Hepatocyte (in vitro differentiated cells): ENCODE data around the gene PPDPF. TPM values are rescaled to one million over a fixed set of nuclear protein-coding genes. Genes with fewer than 3 reads are reported as not detected.

ENCODE experiments used
- DNase-seq: peaks from one replicate; pipeline ENCODE4 v3.0.0-alpha.2; 2016; ENCODE audit warnings: low spot score
- H2AFZ ChIP-seq: fragments of 200-600 bp; sonication (generic); 2 replicates; pipeline ENCODE4 v1.6.0; 2016; ENCODE audit warnings: antibody characterized with exemption, mild to moderate bottlenecking
- H3K27ac ChIP-seq: fragments of 200-600 bp; sonication (generic); 2 replicates; pipeline ENCODE4 v1.5.1; 2016; ENCODE audit warnings: mild to moderate bottlenecking
- H3K27me3 ChIP-seq: fragments of 200-600 bp; sonication (generic); 2 replicates; pipeline ENCODE4 v1.6.1; 2016
- H3K36me3 ChIP-seq: fragments of 200-600 bp; sonication (generic); replicated peaks from 2 replicates; pipeline ENCODE4 v1.5.1; 2016; ENCODE audit warnings: low read depth; ENCODE audit not compliant: insufficient read depth
- H3K4me1 ChIP-seq: fragments of 200-600 bp; sonication (generic); 2 replicates; pipeline ENCODE4 v1.5.1; 2016; ENCODE audit warnings: mild to moderate bottlenecking, moderate library complexity; ENCODE audit not compliant: insufficient read depth
- H3K4me2 ChIP-seq: fragments of 200-600 bp; sonication (generic); 2 replicates; pipeline ENCODE4 v1.6.0; 2016
- H3K4me3 ChIP-seq: fragments of 200-600 bp; sonication (generic); 2 replicates; pipeline ENCODE4 v1.5.1; 2016; ENCODE audit warnings: mild to moderate bottlenecking
- H3K79me2 ChIP-seq: fragments of 200-600 bp; sonication (generic); 2 replicates; pipeline ENCODE4 v1.6.0; 2017; ENCODE audit warnings: mild to moderate bottlenecking
- H3K9me2 ChIP-seq: fragments of 200-600 bp; sonication (generic); replicated peaks from 2 replicates; pipeline ENCODE4 v1.6.0; 2017; ENCODE audit warnings: mild to moderate bottlenecking; ENCODE audit not compliant: insufficient read depth
- H3K9me3 ChIP-seq: fragments of 200-600 bp; sonication (generic); 2 replicates; pipeline ENCODE4 v1.5.1; 2016; ENCODE audit warnings: low read depth, mild to moderate bottlenecking
- H4K20me1 ChIP-seq: fragments of 200-600 bp; sonication (generic); 2 replicates; pipeline ENCODE4 v1.6.0; 2016; ENCODE audit warnings: mild to moderate bottlenecking; ENCODE audit not compliant: insufficient read depth, poor library complexity, severe bottlenecking
- EZH2 ChIP-seq: fragments of 200-600 bp; sonication (generic); IDR thresholded peaks from 2 replicates; pipeline ENCODE4 v1.6.1; 2016; ENCODE audit warnings: antibody characterized with exemption, mild to moderate bottlenecking, borderline replicate concordance
- EZH2phosphoT487 ChIP-seq: fragments of 200-600 bp; sonication (generic); IDR thresholded peaks from one replicate; pipeline ENCODE4 v1.6.1; 2018; ENCODE audit warnings: antibody characterized with exemption, mild to moderate bottlenecking, low read depth, moderate library complexity; ENCODE audit not compliant: unreplicated experiment, severe bottlenecking
- WGBS: methylation state at CpG from one replicate; pipeline ENCODE4 v1.1.6; 2016; ENCODE audit warnings: low lambda C conversion rate; ENCODE audit errors: missing lambda C conversion rate; 5-methylcytosine and 5-hydroxymethylcytosine counted together
- polyA plus RNA-seq: library from polyadenylated mRNA; unstranded; fragments of >200 nt; fragmentation: Nextera tagmentation; extraction: Ambion mirVana; gene quantifications from 2 replicates; pipeline ENCODE4 v1.2.1, GENCODE V29; 2016
- total RNA-seq: library from RNA; depleted of rRNA; stranded (reverse); fragments of >200 nt; gene quantifications from 2 replicates; pipeline ENCODE4 v1.2.3, GENCODE V29; 2014
- TF ChIP-seq, protein P1 (sequence below): fragments of 200-600 bp; sonication (generic); IDR thresholded peaks from 2 replicates; pipeline ENCODE4 v1.5.1; 2016; ENCODE audit warnings: antibody characterized with exemption, mild to moderate bottlenecking; ENCODE audit not compliant: poor library complexity

Gene PPDPF
- total and polyA plus RNA-seq, 2 experiments from 2014 or later, result 55.1 to 333 TPM

DNA sequence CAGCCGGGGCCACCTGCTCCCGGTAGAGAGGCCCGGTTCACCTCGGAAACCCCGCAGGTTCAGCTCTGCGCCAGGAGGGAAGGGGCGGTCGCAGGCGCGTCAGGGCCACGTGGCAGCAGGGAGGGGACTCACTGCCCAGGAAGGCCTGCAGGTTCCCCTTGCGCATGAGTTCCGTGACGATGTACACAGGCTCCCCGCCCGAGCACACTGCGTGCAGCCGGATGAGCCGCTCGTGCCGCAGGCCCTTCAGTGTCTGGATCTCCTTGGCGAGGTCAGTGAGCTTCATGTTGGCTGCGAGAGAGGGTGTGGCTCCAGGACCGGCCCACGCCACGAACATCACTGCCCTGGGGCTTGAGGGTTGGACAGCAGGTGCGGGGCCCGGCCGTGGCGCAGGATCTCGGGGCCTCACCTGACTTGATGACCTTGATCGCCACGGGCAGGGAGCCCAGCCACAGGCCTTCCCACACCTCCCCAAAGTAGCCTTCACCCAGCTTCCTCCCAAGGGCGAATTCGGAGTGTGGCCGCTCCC is 21.5 kb downstream of the PPDPF start:
- H2AFZ ChIP-seq, result no peak overlapping the region
- no peaks in the 10 kb centered on the region for H3K27me3 ChIP-seq
- H3K36me3 ChIP-seq, result no peaks in the 10 kb centered on the region
- no peaks in the 10 kb centered on the region for H3K9me3 ChIP-seq
- peaks cover 3% of the 10 kb centered on the region for H3K4me1 ChIP-seq
- H3K27ac ChIP-seq, result no peak overlapping the region
- no peak overlapping the region for H3K4me2 ChIP-seq
- no peak overlapping the region for H3K4me3 ChIP-seq
- H3K9me2 ChIP-seq, result no peaks in the 10 kb centered on the region
- WGBS, result 92% methylated on average over 26 of the region's 36 CpGs
- TF ChIP-seq EZH2 (no peak), EZH2phosphoT487 (no peak)
- TF ChIP-seq, protein P1, sequence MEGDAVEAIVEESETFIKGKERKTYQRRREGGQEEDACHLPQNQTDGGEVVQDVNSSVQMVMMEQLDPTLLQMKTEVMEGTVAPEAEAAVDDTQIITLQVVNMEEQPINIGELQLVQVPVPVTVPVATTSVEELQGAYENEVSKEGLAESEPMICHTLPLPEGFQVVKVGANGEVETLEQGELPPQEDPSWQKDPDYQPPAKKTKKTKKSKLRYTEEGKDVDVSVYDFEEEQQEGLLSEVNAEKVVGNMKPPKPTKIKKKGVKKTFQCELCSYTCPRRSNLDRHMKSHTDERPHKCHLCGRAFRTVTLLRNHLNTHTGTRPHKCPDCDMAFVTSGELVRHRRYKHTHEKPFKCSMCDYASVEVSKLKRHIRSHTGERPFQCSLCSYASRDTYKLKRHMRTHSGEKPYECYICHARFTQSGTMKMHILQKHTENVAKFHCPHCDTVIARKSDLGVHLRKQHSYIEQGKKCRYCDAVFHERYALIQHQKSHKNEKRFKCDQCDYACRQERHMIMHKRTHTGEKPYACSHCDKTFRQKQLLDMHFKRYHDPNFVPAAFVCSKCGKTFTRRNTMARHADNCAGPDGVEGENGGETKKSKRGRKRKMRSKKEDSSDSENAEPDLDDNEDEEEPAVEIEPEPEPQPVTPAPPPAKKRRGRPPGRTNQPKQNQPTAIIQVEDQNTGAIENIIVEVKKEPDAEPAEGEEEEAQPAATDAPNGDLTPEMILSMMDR, result no peak
- no peaks in the 10 kb centered on the region for H4K20me1 ChIP-seq
- no peaks in the 10 kb centered on the region for H3K79me2 ChIP-seq
- no peak for DNase-seq

DNA sequence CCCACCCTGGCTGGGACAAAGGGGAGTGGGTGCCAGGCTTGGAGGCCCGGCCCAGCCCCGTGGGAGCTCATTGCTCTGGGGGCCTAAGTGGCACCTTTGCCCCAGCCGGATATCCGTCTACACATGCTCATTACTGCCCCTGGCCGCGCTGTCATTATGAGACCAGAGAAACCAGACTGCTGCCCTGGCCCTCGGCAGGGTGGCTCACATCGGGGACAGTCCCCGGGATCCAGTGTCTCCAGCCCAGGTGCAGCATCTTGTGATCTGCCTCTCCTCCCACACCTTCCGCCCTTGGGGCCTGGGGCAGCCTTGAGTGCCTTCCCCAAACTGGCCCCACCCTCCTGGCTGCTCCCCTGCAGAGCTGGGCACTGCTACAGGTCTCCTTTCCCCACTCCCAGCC is 22.1 kb downstream of the PPDPF start:
- no peaks in the 10 kb centered on the region for H3K9me3 ChIP-seq
- no peaks in the 10 kb centered on the region for H3K79me2 ChIP-seq
- peaks cover 3% of the 10 kb centered on the region for H3K4me1 ChIP-seq
- H3K4me3 ChIP-seq, result no peak overlapping the region
- H3K9me2 ChIP-seq, result no peaks in the 10 kb centered on the region
- H3K36me3 ChIP-seq, result no peaks in the 10 kb centered on the region
- 91% methylated on average over 9 of the region's 10 CpGs for WGBS
- H3K27me3 ChIP-seq, result no peaks in the 10 kb centered on the region
- H2AFZ ChIP-seq, result no peak overlapping the region
- H3K4me2 ChIP-seq, result no peak overlapping the region
- no peaks in the 10 kb centered on the region for H4K20me1 ChIP-seq
- no peak overlapping the region for H3K27ac ChIP-seq
- TF ChIP-seq, protein P1, result no peak
- TF ChIP-seq EZH2 (no peak), EZH2phosphoT487 (no peak)
- DNase-seq, result no peak

DNA sequence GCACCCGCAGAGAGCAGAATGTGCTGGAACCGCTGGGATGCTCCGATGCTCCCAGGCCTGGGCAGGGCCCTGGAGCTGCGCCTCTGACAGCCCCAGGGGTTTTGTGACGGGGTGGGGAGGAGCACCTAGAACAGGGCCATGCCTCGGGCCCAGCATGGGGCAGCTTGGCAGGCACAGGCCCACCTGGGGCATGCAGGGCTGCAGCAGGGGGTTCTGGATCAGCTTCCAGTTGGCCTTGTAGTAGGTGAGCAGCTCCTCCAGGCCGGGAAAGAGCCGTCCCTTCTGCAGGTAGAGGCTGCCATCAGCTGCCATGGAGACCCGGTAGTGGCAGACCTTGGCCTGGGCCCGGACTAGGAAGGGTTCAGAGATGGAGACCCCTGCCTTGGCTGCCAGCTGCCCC is 22.6 kb downstream of the PPDPF start:
- no peak overlapping the region for H3K27ac ChIP-seq
- no peaks in the 10 kb centered on the region for H3K27me3 ChIP-seq
- H3K36me3 ChIP-seq, result no peaks in the 10 kb centered on the region
- H3K4me2 ChIP-seq, result no peak overlapping the region
- H3K9me3 ChIP-seq, result no peaks in the 10 kb centered on the region
- TF ChIP-seq EZH2 (no peak), EZH2phosphoT487 (no peak)
- TF ChIP-seq, protein P1, result no peak
- H3K9me2 ChIP-seq, result no peaks in the 10 kb centered on the region
- no peak overlapping the region for H3K4me3 ChIP-seq
- H3K4me1 ChIP-seq, result peaks cover 2% of the 10 kb centered on the region
- no peak overlapping the region for H2AFZ ChIP-seq
- WGBS, result 91% methylated on average over 10 of the region's 10 CpGs
- no peak for DNase-seq
- no peaks in the 10 kb centered on the region for H3K79me2 ChIP-seq
- H4K20me1 ChIP-seq, result no peaks in the 10 kb centered on the region

DNA sequence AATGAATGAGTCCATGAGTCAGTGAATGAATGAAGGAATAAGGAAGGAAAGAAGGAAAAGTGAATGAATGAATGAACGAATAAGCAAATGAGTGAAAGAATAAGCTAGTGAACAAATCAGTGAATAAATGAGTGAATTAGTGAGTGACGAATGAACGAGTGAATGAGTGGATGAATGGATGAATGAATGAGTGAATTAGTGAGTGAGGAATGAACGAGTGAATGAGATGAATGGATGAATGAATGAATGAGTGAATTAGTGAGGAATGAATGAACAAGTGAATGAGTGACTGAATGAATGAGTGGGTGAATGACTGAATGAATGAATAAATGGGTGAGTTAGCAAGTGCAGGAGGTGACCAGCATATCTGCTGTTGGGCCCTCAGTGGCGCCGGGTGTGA is 23.2 kb downstream of the PPDPF start:
- no peaks in the 10 kb centered on the region for H3K9me2 ChIP-seq
- H3K4me1 ChIP-seq, result no peaks in the 10 kb centered on the region
- no peak overlapping the region for H3K4me2 ChIP-seq
- 95% methylated on average over 6 of the region's 6 CpGs for WGBS
- no peaks in the 10 kb centered on the region for H3K36me3 ChIP-seq
- TF ChIP-seq, protein P1, result no peak
- no peak for TF ChIP-seq EZH2
- no peak for TF ChIP-seq EZH2phosphoT487
- no peak overlapping the region for H2AFZ ChIP-seq
- no peaks in the 10 kb centered on the region for H3K27me3 ChIP-seq
- H3K27ac ChIP-seq, result no peak overlapping the region
- H4K20me1 ChIP-seq, result no peaks in the 10 kb centered on the region
- H3K79me2 ChIP-seq, result no peaks in the 10 kb centered on the region
- DNase-seq, result no peak
- no peak overlapping the region for H3K4me3 ChIP-seq
- no peaks in the 10 kb centered on the region for H3K9me3 ChIP-seq
